ENCODE results near the gene DNM3.

Gene DNM3

GRCh38 chr1:172382990-172383389 is 541.7 kb downstream of the DNM3 start:
- DNase-seq = no peak

- no peak for DNase-seq
Measured at GRCh38 chr1:172383536-172383935, 542.2 kb downstream of the DNM3 start.

GRCh38 chr1:172384656-172385055 is 543.4 kb downstream of the DNM3 start:
- no peak for DNase-seq

GRCh38 chr1:172386046-172386445 is 544.7 kb downstream of the DNM3 start:
- DNase-seq = no peak

GRCh38 chr1:172388490-172388889 is 547.2 kb downstream of the DNM3 start:
- DNase-seq = no peak

- no peak for DNase-seq
Measured at GRCh38 chr1:172390301-172390682, 549.0 kb downstream of the DNM3 start.

GRCh38 chr1:172390683-172391551 is 549.6 kb downstream of the DNM3 start:
- no peak for DNase-seq

- DNase-seq = no peak
Measured at GRCh38 chr1:172391976-172392375, 550.7 kb downstream of the DNM3 start.

- no peak for DNase-seq
Measured at GRCh38 chr1:172393354-172393753, 552.1 kb downstream of the DNM3 start.

GRCh38 chr1:172394141-172394751 is 552.9 kb downstream of the DNM3 start:
- DNase-seq = no peak

GRCh38 chr1:172394811-172395210 is 553.5 kb downstream of the DNM3 start:
- DNase-seq = no peak

GRCh38 chr1:172395576-172395975 is 554.3 kb downstream of the DNM3 start:
- DNase-seq = no peak

GRCh38 chr1:172397221-172397620 is 555.9 kb downstream of the DNM3 start:
- DNase-seq = no peak

GRCh38 chr1:172397633-172398032 is 556.3 kb downstream of the DNM3 start:
- no peak for DNase-seq

- no peak for DNase-seq
Measured at GRCh38 chr1:172398193-172398592, 556.9 kb downstream of the DNM3 start.

GRCh38 chr1:172398970-172399755 is 557.9 kb downstream of the DNM3 start:
- DNase-seq = peak; percentile 35

- DNase-seq = no peak
Measured at GRCh38 chr1:172399756-172400721, 558.7 kb downstream of the DNM3 start.

GRCh38 chr1:172400722-172401105 is 559.4 kb downstream of the DNM3 start:
- no peak for DNase-seq

- no peak for DNase-seq
Measured at GRCh38 chr1:172401477-172401876, 560.2 kb downstream of the DNM3 start.

GRCh38 chr1:172401892-172402291 is 560.6 kb downstream of the DNM3 start:
- DNase-seq = no peak

GRCh38 chr1:172402878-172403569 is 561.7 kb downstream of the DNM3 start:
- no peak for DNase-seq

- DNase-seq = no peak
Measured at GRCh38 chr1:172404121-172404520, 562.8 kb downstream of the DNM3 start.

Measured in COR-L47 (cell line).